Measurements from ENCODE around the gene TCEA3. TPM values are rescaled to one million over a fixed set of nuclear protein-coding genes. Genes with fewer than 3 reads are reported as not detected.

Gene TCEA3
- 9.7 TPM for total RNA-seq (ENCODE audit: unreplicated experiment)
- long read RNA-seq, transcript TCEA3-203 (11 exons, 1,559 nt): major isoform, 9 of 10 reads
- long read RNA-seq, partial matches to known transcripts: 1 of 10 reads
- long read RNA-seq, other reads (novel, unspliced or antisense): 0 of 10 reads

DNA sequence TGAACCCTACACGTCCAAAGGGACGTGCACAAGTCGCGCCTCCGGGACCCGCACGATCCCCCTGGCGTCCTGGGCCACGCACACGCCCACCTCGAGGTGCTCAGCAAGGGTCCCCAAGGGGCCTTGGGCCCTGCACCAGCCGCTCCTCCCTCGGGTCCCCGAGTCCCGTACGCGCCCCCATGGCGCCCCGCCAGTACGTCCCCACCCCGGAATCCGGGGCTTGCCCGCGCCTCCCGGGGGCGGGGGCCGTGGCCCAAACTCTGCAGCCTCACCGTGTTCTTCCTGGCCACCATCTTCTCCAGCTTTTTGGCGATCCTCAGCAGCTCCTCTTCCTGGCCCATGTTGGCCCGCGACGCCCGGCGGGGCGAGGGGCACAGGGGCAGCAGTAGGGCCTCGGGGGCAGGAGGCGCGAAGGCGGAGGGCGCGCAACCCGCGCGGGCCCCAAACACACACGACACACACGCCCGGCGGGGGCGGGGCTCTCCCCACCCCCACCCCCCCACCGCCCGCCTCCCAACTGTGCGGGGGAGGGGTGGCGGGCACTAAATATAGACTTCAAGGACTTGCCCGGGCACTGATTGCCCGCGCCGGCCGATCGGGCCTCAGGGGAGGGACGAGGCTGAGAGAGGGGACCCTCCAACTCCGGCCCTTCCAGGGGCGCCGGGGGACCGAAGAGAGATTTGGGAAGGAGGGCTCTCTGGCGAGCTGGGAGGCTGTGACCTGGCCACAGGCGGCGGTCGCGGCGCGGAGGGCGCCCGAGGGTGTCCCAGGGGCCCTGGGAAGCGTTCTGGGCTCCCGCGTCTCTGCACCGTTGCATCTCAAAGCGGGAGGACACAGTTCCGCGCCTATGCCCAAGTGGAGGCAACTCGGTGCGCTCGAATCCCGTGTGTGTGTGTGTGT is at the start of gene TCEA3:
Gene TCEA3 (minus strand): TSS at position 456 of the 900 bp plus-strand sequence. CDS start 115 bp downstream, at position 341.
- Mint-ChIP-seq H3K9me3 (ENCODE audit: unreplicated experiment) (no peaks in the 10 kb centered on the region), H3K27ac (ENCODE audit: unreplicated experiment) (peak within 1 kb of the TSS; percentile 2), H3K4me1 (ENCODE audit: unreplicated experiment) (peaks cover 19% of the 10 kb centered on the region), H3K27me3 (ENCODE audit: unreplicated experiment) (peaks cover 22% of the 10 kb centered on the region), H3K4me3 (ENCODE audit: unreplicated experiment) (peak within 1 kb of the TSS; percentile 84), H3K36me3 (ENCODE audit: low read depth, unreplicated experiment) (peaks cover 19% of the 10 kb centered on the region)
- TF ChIP-seq, protein P1, sequence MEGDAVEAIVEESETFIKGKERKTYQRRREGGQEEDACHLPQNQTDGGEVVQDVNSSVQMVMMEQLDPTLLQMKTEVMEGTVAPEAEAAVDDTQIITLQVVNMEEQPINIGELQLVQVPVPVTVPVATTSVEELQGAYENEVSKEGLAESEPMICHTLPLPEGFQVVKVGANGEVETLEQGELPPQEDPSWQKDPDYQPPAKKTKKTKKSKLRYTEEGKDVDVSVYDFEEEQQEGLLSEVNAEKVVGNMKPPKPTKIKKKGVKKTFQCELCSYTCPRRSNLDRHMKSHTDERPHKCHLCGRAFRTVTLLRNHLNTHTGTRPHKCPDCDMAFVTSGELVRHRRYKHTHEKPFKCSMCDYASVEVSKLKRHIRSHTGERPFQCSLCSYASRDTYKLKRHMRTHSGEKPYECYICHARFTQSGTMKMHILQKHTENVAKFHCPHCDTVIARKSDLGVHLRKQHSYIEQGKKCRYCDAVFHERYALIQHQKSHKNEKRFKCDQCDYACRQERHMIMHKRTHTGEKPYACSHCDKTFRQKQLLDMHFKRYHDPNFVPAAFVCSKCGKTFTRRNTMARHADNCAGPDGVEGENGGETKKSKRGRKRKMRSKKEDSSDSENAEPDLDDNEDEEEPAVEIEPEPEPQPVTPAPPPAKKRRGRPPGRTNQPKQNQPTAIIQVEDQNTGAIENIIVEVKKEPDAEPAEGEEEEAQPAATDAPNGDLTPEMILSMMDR (IDR thresholded peaks at IDR 0.05; ENCODE audit: unreplicated experiment): no peak
- DNase-seq (ENCODE audit: low spot score): no peak

DNA sequence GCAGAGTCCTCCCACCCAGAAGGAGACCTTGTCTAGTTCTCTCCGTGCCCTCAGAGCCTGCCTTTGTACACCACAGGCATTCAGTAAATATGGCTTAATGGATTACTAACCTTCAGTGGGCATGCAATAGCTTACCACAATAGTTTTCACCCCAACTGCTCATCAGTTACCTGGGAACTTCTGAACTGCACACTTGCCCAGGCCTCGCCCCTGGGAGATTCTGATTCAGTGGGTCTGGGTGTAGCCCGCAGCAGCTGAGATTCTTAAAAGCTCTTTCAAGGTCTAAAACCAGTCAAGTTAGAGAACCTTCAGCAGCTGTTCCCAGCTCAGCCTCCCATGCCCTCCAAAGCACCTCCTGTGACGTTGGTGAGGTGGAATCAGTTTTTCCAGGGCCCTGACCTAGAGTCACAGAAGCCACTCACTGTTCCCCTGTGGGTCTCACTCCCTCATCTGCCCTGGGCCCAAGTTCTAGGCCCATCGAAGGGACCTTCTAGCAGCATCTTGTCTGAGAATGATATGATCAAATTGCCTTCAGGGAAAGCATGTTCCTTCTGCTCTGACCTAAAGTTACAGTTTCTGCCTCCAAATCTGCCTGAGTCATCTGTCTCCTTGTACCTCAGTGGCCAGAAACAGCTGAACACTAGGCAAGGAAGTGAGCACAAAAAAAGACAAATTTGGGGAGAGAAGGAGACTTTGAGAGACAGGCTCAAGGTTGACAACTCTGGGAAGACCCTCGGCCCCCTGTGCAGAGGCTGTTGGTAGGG is 48.7 kb upstream of the TCEA3 start:
- H3K4me1 Mint-ChIP-seq (ENCODE audit: unreplicated experiment): peaks cover 6% of the 10 kb centered on the region
- no peak overlapping the region for H3K4me3 Mint-ChIP-seq (ENCODE audit: unreplicated experiment)
- DNase-seq (ENCODE audit: low spot score): no peak
- no peaks in the 10 kb centered on the region for H3K36me3 Mint-ChIP-seq (ENCODE audit: low read depth, unreplicated experiment)
- H3K27ac Mint-ChIP-seq (ENCODE audit: unreplicated experiment): no peak overlapping the region
- TF ChIP-seq, protein P1 (IDR thresholded peaks at IDR 0.05; ENCODE audit: unreplicated experiment): no peak
- peaks cover 2% of the 10 kb centered on the region for H3K27me3 Mint-ChIP-seq (ENCODE audit: unreplicated experiment)
- H3K9me3 Mint-ChIP-seq (ENCODE audit: unreplicated experiment): no peaks in the 10 kb centered on the region

DNA sequence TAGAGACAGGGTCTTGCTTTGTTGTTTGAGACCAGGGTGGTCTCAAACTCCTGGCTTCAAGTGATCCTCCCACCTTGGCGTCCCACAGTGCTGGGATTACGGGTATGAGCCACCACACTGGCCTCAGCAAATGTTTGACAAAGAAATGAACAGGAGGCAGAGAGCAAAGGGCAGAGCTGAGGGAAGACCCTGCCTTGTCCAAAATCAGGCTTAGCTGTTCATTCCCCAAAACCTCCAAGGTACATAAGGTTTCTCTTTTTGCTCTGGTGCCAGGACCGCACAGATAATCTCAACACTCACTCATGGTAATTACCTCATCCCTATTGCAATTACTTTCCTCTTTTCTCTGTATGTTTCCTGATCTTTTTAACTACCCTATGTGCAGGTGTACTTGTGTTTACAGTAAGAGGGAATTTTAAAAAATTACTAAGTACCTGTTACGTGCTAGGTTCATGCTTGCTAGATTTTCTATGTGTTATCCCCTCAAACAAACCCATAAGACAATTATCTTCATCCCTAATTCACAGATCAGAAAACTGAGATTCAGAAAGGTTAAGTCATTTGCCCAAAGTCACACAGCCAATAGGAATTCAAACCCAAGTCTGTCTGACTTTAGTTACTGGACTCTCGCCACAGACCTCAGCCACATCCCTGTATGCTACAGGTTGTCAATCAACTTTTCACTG is 47.9 kb upstream of the TCEA3 start:
- H3K4me3 Mint-ChIP-seq (ENCODE audit: unreplicated experiment): no peak overlapping the region
- H3K9me3 Mint-ChIP-seq (ENCODE audit: unreplicated experiment): no peaks in the 10 kb centered on the region
- peaks cover 6% of the 10 kb centered on the region for H3K4me1 Mint-ChIP-seq (ENCODE audit: unreplicated experiment)
- DNase-seq (ENCODE audit: low spot score): no peak
- H3K36me3 Mint-ChIP-seq (ENCODE audit: low read depth, unreplicated experiment): no peaks in the 10 kb centered on the region
- H3K27ac Mint-ChIP-seq (ENCODE audit: unreplicated experiment): no peak overlapping the region
- TF ChIP-seq, protein P1 (IDR thresholded peaks at IDR 0.05; ENCODE audit: unreplicated experiment): no peak
- H3K27me3 Mint-ChIP-seq (ENCODE audit: unreplicated experiment): peaks cover 2% of the 10 kb centered on the region

DNA sequence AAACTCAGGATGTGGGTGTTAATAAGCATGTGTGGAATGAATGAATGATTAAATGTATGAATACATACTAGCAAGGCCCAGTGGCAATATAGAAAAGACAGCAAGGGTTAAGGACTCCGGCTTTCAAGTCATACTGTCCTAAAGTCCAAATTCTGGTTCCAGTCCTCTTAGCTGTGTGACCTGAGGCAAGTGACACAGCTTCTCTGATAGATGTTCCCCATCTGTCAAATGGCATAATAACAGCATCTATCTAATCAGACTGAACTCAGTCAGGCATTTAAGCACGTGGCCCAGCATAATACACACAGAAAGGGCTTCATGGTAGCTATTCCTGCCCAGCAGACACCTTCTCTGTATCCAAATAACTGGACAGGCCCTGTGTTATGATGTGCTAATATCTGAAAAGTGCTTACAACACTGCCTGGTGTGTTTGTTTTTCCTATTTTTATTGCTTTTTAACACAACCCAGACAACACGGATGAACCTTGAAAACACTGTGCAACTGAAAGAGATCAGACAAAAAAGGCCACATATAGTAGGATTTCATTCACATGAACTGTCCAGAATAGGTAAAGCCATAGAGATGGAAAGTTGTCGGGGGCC is 47.0 kb upstream of the TCEA3 start:
- peaks cover 2% of the 10 kb centered on the region for H3K27me3 Mint-ChIP-seq (ENCODE audit: unreplicated experiment)
- H3K4me1 Mint-ChIP-seq (ENCODE audit: unreplicated experiment): peaks cover 6% of the 10 kb centered on the region
- no peak overlapping the region for H3K4me3 Mint-ChIP-seq (ENCODE audit: unreplicated experiment)
- TF ChIP-seq, protein P1 (IDR thresholded peaks at IDR 0.05; ENCODE audit: unreplicated experiment): no peak
- no peaks in the 10 kb centered on the region for H3K9me3 Mint-ChIP-seq (ENCODE audit: unreplicated experiment)
- no peak for DNase-seq (ENCODE audit: low spot score)
- no peaks in the 10 kb centered on the region for H3K36me3 Mint-ChIP-seq (ENCODE audit: low read depth, unreplicated experiment)
- no peak overlapping the region for H3K27ac Mint-ChIP-seq (ENCODE audit: unreplicated experiment)

Measured in endothelial cell (in vitro differentiated cells).